HG03571 (cell line): ENCODE measurements around the gene RRAGA.
"Not testable (repeated sequence)": the region's sequence is repeated elsewhere in the genome, so short reads cannot be mapped to it uniquely, and the experiment has no call there.

Experiments used
- ATAC-seq: cut with Tn5 transposase; IDR thresholded peaks from one replicate; pipeline ENCODE4 v1.9.1; 2021; ENCODE audit not compliant: unreplicated experiment

RRAGA gene, protein sequence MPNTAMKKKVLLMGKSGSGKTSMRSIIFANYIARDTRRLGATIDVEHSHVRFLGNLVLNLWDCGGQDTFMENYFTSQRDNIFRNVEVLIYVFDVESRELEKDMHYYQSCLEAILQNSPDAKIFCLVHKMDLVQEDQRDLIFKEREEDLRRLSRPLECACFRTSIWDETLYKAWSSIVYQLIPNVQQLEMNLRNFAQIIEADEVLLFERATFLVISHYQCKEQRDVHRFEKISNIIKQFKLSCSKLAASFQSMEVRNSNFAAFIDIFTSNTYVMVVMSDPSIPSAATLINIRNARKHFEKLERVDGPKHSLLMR

DNA sequence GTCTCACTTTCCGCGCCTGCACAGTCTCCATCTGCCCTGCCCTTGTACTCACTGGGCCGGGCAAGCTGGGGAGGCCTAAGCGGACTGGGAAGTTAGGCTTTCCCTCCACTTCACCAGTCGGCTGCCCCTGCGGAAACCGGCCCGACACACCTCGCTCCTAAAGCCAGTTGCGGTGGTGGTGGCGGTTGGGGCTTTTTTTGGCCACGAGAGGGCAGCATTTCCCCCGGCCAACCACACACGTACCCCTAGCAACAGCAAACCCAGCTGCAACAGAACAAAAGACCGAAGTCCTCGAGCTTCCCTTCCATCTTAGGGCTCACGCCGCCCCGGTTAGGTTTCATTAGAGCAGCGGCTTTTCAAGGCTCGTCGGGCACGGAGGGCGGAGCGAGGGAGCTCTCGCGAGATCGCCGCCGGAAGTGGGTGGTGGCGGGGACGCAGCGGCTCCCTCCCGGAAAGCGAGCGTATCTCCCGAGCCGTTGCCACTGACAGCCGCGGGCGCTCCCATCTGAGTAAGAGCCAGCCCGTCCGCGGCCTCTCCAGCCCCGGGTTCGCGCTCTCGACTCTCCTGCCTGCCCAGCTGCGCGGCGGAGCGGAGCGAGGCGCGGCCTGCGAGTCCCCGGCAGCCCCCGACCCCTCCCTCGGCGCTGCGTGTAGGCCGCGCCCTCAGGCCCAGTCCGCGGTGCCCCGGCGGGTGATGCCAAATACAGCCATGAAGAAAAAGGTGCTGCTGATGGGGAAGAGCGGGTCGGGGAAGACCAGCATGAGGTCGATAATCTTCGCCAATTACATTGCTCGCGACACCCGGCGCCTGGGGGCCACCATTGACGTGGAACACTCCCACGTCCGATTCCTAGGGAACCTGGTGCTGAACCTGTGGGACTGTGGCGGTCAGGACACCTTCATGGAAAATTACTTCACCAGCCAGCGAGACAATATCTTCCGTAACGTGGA, at the start of gene RRAGA:
Gene RRAGA, plus strand, starts transcription at position 462 of the 951 bp plus-strand sequence. Its CDS starts 233 bp downstream, at position 695.
- peak; percentile 89 for ATAC-seq

- no peak for ATAC-seq
These were observed 49.1 kb upstream of the RRAGA start for GRCh38 chr9:19000133-19000532.

- ATAC-seq = no peak
These were observed 39.7 kb upstream of the RRAGA start for GRCh38 chr9:19009391-19009965.

GRCh38 chr9:19018201-19018600, 31.0 kb upstream of the RRAGA start:
- no peak for ATAC-seq

DNA sequence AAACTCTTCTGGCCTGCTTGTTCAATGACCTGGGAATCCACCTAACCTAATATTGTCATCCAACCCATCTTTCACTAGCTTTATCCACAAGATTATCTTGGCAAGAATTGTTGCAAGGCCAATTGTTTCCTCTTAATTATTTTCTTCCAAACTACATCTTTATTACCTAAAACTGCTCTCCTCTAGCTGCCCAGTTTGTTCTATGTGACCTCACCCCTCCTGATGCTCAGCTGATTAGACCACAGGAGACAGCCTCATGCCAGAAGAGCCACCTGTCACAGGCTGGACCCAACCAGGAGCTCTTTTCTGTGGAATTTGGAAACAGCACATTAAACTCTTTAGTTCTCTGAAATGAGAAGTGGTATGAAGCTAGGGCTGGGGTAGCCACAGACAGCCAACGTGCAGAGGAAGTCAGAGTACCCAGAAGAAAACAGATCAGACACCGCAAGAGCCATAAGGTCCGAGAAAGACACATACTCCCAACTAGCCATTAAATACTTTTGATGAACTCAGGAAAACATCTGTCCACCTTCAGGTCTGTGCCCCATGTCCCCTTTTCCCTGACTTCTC, 28.3 kb upstream of the RRAGA start:
- no peak for ATAC-seq

GRCh38 chr9:19021649-19022048, 27.6 kb upstream of the RRAGA start:
- not testable (repeated sequence) for ATAC-seq

DNA sequence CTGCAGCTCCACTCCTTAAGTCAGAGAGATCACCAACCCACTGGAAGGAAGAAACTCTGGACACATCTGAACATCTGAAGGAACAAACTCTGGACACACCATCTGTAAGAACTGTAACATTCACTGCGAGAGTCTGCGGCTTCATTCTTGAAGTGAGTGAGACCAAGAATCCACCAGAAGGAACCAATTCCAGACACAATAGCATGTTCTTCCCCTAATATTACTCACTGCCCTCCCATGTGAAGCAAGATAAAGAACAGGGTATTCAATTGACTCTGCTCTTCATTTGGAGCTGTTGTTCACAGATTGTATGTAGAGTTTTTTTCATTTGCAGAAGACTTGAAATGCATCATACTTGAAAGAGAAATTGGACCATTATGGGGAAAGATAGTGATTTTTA, 27.0 kb upstream of the RRAGA start:
- ATAC-seq = peak; percentile 52

DNA sequence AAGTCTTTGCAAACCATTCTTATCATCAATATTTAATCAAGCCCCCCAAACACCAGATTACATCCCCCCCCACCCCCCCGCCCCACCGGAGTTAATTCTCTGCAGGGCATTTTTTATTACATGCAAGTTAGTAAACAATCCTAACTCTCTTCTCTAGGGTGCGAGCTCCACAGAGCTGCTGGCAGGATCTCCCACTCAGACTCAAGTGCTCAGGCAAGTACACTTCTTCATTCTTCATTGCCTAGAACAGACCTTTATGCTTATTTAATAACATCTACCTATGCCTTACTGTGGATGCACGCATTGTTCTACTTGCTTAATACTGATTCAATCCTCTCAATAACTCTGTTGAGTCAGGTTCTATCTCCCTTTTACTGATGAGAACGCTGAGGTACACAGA, 26.1 kb upstream of the RRAGA start:
- no peak for ATAC-seq

DNA sequence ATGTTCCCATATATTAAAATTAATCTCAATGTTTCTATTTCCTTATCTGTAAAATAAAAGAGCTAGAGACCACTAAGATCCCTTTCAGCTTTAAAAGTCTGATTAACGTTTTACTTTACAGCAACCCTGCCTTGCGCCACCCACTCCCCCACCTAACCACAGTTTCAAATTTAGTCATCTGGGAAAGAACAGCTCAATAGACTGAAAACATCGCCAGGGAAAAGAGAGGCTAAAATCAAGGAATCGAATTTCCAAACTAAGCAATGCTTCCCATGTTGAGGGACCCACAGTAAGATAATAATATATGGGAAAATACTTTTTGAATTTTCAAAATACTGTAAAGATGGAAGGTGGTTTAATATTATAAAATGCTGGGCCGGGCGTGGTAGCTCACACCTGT, 22.9 kb upstream of the RRAGA start:
- no peak for ATAC-seq

- ATAC-seq = no peak
These were observed 21.4 kb upstream of the RRAGA start for GRCh38 chr9:19027825-19028224.

- ATAC-seq = no peak
These were observed 20.3 kb upstream of the RRAGA start for GRCh38 chr9:19028835-19029451.

DNA sequence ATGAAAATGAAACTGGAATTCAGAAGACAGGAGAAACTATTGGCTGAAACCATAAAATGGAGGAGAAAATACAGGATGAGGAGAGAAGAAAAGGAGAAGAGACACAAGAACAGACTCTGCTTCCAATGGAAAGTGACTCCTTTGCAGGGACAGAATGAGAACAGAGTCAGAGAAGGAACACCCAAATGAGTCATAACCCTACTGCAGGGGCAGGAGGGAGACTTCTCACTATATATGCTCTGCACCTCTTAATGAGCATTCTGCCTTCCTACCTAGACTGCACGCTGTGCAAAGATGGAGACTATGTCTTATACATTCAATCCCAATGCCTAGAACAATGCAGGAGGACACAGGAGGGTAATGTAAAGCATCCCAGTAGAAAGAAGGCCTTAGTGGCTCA, 18.3 kb upstream of the RRAGA start:
- ATAC-seq = no peak

GRCh38 chr9:19032406-19032805, 16.8 kb upstream of the RRAGA start:
- no peak for ATAC-seq

- ATAC-seq = no peak
These were observed 16.2 kb upstream of the RRAGA start, which contains the start of gene SAXO1 for GRCh38 chr9:19033015-19033414. Gene SAXO1, minus strand, starts transcription at chr9:19033209. Its CDS starts 301 bp downstream, at chr9:19032908.

DNA sequence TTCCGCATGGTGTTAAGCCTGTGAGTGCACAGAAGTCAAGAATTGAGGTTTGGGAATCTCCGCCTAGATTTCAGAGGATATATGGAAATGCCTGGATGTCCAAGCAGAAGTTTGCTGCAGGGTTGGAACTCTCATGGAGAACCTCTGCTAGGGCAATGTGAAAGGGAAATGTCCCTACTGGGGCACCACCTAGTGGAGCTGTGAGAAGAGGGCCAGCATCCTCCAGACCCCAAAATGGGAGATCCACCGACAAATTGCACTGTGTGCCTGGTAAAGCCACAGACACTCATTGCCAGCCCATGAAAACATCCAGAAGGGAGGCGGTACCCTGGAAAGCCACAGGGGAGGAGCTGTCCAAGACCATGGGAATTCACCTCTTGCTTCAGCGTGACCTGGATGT, 12.6 kb upstream of the RRAGA start:
- ATAC-seq = no peak

DNA sequence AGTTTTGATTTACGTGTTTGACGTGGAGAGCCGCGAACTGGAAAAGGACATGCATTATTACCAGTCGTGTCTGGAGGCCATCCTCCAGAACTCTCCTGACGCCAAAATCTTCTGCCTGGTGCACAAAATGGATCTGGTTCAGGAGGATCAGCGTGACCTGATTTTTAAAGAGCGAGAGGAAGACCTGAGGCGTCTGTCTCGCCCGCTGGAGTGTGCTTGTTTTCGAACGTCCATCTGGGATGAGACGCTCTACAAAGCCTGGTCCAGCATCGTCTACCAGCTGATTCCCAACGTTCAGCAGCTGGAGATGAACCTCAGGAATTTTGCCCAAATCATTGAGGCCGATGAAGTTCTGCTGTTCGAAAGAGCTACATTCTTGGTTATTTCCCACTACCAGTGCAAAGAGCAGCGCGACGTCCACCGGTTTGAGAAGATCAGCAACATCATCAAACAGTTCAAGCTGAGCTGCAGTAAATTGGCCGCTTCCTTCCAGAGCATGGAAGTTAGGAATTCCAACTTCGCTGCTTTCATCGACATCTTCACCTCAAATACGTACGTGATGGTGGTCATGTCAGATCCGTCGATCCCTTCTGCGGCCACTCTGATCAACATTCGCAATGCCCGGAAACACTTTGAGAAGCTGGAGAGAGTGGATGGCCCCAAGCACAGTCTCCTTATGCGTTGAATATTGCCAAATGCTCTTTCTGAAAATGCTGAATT, 850 bp downstream of the RRAGA start:
- no peak for ATAC-seq

DNA sequence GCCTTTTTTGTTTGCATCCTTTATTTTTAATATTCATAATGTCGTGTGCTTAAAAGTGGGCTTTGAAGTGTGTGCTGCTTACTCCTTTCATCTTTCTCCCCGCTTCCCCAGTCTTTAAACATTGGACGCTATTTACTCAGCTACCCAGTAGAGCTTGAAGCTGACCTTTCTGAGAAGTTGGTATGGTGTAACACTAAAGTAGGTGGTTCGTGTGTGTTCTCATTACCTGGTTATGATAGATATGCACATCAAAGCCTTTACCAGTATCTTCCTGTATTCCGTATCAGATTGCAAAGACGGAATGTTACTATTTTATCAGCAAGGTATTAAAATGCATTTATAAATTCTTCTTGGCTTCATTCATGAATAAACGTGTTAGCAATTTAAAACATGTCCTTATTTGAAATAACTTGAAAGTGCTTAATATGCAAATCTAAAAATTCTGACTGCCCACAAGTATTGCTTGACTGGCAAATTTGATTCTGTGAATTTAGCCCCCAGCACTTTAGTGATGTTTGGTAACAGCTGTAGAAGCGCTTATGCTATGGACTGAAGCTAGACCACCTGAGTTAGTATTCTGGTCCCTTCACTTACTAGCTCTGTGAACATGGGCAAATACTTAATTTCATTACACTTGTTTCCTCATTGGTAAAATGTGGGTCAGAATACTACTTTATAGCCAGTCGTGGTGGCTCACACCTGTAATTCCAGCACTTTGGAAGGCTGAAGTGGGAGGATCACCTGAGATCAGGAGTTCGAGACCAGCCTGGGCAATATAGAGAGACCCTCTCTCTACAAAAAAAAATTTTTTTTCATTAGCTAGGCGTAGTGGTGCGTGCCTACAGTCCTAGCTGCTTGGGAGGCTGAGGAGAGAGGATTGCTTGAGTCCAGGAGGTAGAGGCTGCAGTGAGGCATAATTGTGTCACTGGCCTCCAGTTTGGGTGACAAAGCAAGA, 1.7 kb downstream of the RRAGA start:
- ATAC-seq = no peak

DNA sequence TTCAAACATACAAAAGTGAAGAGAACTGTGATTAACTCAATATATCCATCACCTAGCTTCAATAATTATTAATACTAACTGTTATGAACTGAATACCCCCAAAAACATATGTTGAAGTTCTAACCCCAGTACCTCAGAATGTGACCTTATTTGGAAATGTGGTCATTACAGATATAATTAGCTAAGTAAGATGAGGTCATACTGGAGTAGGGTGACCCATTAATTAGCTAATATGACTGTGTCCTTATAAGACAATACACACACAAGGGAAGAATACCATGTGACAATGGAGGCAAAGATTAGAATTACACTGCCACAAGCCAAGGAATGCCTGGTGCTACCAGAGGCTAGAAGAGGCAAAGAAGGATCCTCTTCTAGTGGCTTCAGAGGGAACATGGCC, 7.8 kb downstream of the RRAGA start:
- ATAC-seq = no peak

DNA sequence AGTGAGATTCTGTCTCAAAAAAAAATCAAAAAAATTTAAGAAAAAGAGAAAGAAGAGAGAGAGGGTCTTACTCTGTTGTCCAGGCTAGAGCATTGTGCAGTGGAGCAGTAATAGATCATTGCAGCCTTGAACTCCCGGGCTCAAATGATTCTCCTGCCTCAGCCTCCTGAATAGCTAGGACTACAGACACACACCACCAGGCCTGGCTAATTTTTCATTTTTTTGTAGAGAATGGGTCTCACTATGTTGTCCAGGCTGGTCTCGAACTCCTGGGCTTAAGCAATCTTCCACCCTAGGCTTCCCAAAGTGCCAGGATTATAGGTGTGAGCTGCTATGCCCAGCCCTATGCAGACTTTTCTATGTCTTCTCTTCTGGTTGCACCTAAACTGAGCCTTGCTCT, 25.0 kb downstream of the RRAGA start:
- no peak for ATAC-seq
